ENCODE measurements around the gene SEMA4F.
A peak's percentile ranks its signal among the peaks of the same experiment; 100 is the strongest.

The SEMA4F gene

GRCh38 chr2:74670263-74670662 lies 16.2 kb downstream of the SEMA4F start:
- no peak for FAIRE-seq

DNA sequence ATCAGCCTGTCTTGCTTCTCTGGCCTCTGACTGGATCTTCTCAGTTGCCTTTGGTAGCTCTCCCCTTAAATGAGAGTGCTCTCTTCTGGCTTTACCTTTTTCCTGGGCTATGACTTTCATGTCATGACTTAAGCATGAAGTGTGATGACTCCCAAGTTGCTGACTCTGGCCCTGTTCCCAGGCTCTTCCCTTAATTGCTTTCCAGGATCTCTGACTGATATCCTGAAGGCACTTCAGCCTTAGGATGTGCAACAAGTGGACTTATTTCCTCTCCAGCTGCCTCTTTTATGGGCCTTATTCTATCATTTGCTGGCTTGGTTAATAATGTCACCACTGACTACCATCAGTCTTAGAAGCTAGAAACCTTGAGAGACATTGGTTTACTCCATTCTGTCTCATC lies 17.4 kb downstream of the SEMA4F start:
- no peak for FAIRE-seq

- FAIRE-seq, result no peak
Observed at GRCh38 chr2:74673826-74674528, 19.9 kb downstream of the SEMA4F start.

DNA sequence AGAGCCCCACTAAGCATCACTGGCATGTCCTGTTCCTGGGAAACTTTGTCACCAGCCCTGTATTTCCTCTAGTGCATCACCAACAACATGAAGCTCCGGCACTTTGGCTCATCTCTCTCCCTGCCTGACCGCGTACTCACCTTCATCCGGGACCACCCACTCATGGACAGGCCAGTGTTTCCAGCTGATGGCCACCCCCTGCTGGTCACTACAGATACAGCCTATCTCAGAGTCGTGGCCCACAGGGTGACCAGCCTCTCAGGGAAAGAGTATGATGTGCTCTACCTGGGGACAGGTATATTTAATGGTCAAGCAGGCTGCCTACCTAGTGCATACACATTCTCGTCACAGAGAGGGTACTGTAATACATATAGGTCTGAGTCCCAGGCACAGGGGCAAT lies 21.0 kb downstream of the SEMA4F start:
- no peak for FAIRE-seq

DNA sequence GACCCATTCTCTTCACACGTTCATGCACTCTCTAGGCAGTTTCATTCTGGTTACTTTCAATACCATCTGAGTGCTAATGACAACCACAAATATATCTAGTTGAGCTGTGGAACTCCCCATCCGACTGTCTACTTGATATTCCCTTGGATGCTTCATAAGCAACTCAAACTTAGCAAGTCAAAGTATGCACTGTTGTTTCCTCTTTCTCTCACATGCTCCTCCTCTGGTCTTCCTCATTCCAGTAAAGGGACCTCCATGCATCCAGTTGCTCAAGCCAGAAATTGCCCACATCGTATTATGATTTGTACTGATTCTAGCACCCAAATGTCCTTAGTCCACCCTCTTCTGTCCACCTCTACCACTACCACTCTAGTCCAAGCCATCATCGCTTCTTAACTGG lies 22.3 kb downstream of the SEMA4F start:
- no peak for FAIRE-seq

DNA sequence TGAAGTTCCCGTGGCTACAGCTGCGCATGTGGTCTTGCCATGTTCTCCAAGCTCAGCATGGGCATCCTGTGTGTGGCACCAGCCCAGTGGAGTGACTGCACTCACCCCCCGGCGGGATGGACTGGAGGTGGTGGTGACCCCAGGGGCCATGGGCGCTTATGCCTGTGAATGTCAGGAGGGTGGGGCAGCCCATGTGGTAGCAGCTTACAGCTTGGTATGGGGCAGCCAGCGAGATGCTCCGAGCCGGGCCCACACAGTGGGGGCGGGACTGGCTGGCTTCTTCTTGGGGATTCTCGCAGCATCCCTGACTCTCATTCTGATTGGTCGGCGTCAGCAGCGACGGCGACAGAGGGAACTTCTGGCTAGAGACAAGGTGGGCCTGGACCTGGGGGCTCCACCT lies 25.6 kb downstream of the SEMA4F start:
- no peak for FAIRE-seq

DNA sequence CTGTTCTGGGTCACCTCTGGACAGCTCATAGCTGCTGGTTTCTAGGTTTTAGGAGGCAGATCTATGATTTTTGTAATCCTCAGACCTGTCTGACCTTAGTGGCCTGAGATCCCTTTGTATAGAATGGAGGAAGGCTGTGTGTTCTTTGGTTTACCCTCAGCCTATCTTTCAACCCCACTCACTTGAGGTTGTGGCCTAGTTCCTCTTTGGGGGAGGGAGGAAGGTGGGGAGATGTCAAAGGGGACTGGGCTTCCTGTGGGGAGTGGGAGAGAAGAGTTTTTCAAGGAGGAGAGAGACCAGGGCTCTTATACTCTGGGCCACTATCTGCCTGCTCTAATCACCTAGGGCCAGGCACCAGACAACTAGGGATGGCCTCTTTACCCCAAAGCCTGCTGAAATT lies 28.5 kb downstream of the SEMA4F start:
- FAIRE-seq, result no peak

DNA sequence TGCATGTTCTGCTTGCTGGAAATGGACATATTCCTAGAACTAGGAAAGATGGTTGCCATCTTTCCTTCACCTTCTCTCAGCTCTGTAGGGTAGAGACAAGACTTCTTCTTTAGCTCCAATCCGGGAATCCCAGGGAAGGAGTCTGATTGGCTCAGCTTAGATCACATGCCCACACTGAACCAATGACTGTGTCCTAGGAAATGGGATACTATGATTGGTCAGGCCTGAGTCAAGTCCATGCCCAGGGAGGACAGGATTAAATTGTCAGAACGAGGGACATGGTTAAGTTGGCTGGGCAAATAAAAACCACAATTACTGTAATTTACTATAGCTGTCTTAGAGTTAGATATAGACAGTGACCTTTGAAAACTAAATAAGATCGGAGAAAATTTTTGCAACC lies 31.4 kb downstream of the SEMA4F start:
- no peak for FAIRE-seq

DNA sequence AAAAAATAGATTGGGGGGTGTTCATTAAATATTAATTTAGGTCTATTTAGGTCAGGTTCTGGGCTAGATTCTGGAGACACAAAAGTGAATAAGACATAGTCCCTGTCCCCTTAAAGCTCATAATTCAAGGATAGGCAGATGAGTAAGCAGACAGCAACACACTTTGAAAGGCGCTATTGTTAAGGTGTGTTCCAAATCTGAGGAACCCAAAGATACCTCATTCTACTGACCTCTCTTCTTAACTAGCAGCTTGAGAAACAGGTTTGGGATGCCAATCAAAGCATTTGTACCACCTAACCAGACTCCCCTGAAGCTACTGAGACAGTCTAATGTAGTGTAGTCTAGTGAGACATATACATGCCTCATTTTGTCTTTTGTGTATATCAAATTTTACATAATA lies 34.8 kb downstream of the SEMA4F start:
- FAIRE-seq, result no peak

GRCh38 chr2:74689671-74690070 lies 35.6 kb downstream of the SEMA4F start:
- FAIRE-seq, result no peak

DNA sequence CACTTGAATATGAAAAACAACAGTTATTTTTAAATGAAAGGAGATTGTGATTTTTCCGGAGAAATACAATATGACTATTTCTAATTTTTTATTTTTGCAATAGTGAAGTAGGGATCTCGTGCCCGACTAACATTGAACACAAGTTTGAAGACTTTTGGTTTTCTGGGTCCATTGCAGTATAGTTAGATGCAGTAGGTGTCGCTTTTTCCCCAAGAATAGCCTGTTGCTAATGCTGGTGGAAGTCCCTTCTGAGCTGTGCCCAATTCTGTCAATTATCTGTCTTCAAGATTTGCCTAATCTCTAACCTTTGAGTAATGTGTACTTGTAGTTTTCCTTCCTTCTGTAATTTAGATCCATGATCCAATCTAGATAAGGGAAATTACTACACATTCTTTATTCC lies 36.5 kb downstream of the SEMA4F start:
- peak; percentile 66 for FAIRE-seq

DNA sequence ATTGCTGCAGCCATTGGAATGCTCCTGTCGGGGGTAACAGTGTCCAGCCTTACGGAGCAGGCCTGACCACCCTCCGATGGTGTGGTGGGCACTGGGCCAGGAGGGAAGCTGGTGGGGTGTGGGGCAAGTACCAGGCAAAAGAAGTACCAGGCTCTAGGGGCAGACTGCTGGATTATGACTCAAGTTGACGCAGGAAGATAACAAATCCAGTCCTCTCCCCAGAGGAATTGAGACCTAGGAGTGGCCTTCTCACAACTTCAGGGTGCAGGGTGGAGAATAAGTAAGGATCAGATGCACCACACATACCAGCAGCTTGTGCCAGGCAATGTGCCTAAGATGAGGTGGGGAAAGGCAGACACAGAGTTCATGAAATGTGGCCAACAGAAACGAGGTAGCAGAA lies 37.9 kb downstream of the SEMA4F start:
- no peak for FAIRE-seq

- FAIRE-seq, result no peak
Observed at GRCh38 chr2:74693213-74693612, 39.2 kb downstream of the SEMA4F start.

DNA sequence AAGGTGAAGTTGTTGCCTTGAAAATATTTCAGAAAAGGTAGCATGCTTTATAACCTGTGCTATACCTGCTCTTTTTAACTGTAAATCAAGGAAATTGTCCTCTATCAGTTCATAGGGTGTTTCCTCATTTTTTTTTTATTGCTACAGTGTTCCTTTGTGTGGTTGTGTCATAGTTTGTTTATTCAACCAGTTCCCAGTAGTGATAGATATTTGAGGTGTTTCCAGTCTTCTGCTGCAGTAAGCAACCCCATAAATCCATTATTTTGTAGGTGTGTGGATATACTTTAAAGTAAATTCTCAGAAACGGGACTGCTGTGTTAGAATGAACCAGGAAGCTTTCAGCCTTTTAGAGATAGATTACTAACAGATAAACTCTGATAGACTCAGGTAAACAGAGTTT lies 39.6 kb downstream of the SEMA4F start:
- no peak for FAIRE-seq

- FAIRE-seq, result no peak
Observed at GRCh38 chr2:74694281-74694680, 40.2 kb downstream of the SEMA4F start.

GRCh38 chr2:74695663-74696062 lies 41.6 kb downstream of the SEMA4F start:
- no peak for FAIRE-seq

- no peak for FAIRE-seq
Observed at GRCh38 chr2:74696829-74697228, 42.8 kb downstream of the SEMA4F start.

DNA sequence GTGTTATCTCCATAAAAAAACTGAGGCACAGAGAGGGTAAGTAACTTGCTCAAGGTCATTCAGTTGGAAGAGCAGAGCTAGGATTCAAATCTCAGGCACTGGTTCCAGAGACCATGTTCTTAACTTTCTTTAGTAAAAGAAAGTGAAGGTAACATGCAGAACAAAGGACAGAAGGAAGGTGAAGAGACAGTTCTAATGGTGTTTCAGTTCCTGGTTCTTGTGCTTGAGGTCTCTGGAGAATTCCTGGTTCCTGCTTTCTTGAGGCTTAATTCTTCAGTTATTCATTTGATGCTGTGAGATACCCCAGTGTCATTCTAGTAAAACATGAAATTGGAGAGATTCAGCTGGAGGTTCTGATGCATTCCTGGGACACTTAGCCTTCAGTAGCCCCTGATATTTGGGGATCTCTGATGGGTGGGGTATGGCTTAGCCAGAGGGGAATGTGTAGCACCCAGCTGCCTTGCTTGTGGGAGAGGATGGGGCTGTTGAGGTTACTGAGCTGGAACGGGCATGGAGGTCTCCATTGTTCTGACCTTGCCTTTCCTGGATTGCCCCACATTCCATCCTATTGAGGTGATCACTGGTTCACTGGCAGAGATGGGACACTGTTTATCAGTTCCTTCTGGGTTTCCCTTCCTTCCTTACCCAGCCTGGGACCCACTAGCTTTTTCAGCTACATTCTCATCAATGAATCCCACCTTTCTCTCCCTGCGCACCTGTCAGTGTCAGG lies 46.8 kb downstream of the SEMA4F start:
- no peak for FAIRE-seq

DNA sequence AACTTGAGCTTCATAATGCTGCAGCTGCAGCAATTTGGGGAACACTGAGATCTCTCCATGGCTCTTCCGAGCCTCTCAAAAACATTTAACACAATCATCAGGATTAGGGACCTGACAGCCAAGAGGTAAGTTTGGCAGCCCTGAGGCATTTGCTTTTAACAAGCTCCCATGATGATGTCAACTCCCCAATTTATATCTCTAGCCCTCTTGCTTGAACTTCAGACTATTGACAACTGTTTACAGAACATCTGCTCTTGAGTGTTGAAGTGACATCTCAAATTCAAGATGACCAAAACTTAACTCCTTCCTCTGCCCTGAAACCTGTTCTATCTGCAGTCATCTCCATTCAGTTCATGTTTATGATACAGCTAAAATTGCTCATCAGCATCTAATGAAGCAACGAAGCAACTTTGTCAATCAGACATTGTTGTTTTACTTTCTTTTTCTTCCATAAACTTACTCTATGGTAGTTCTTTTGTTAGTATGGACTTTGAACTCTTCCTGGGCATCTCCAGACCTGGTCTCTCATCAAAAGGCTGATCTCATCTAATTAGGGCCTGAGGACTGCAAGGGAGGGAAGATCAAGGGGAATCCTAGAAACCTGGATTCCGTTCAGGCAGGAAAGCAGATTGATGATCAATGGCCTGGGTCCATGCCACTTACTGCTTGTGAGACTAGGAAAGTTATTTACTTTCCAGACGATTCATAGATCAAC lies 48.1 kb downstream of the SEMA4F start:
- FAIRE-seq, result no peak

DNA sequence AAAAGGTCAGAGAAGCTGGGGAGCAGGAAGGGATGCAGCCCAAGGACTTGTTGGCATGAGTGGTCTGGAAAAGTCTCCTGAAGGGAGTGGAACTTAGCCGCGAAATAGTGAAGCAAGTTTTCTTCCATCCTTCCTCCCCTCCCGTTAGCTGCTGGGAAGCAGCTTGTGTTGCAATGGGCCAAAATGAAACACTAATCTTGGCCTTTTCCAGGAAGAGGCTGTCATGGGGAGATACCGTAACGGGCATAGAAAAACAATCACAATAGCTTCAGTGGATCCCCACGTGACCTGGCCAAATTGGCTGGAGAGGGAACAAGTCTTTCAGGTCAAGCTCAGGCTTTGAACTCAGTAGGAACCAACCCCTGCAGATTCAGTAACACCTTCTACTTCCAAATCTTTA lies 49.3 kb downstream of the SEMA4F start:
- FAIRE-seq, result no peak

GRCh38 chr2:74704216-74704615 lies 50.2 kb downstream of the SEMA4F start:
- no peak for FAIRE-seq

- no peak for FAIRE-seq
Observed at GRCh38 chr2:74706741-74707140, 52.7 kb downstream of the SEMA4F start.

DNA sequence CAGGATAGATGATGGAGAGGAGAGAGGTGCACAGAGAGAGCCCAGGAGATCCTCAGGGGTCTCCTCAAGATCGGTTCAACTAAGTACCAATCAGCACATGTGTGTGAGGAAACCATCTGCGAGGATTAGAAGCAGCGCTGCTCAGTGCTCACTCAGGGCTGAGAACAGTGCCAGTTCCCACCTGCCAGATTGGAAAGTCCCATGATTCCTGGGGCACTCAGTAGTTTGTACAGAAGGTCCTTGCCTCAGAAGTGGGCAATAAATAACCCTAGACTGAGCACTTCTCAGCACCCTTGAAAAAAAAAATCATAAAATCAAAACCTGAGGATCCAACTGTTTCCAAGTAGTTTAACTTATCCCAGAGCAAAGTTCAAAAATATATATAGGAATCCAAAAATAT lies 53.8 kb downstream of the SEMA4F start:
- FAIRE-seq, result no peak

DNA sequence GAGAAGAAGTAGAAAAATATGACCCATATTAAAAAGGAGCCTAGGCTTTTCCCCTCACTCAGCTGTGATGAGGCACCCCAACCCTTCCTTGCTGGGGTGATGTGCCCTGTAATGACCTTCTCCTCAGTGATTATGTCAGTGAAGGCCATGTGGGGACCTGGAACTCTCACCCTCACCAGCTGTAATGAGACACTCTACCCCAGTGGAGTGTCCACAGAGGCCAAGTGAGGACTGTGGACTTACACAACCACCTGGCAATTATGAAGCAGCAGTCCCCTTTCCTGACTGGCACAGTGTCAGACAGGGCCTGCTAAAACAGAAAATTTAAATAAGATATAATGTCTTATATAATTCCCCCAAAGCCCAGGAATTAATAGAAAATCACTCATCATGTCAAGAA lies 54.2 kb downstream of the SEMA4F start:
- no peak for FAIRE-seq
